Epithelial cell of umbilical artery (primary cell): ENCODE measurements around the gene TMPRSS4. TPM values are rescaled to one million over a fixed set of nuclear protein-coding genes. Genes with fewer than 3 reads are reported as not detected.

Experiments
- total RNA-seq: library from RNA; depleted of rRNA; stranded (reverse); fragments of >200 nt; gene quantifications from 2 replicates; pipeline ENCODE4 v1.2.3, GENCODE V29; 2014

TMPRSS4 gene, protein sequence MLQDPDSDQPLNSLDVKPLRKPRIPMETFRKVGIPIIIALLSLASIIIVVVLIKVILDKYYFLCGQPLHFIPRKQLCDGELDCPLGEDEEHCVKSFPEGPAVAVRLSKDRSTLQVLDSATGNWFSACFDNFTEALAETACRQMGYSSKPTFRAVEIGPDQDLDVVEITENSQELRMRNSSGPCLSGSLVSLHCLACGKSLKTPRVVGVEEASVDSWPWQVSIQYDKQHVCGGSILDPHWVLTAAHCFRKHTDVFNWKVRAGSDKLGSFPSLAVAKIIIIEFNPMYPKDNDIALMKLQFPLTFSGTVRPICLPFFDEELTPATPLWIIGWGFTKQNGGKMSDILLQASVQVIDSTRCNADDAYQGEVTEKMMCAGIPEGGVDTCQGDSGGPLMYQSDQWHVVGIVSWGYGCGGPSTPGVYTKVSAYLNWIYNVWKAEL
- total RNA-seq, result not detected in 2 replicates

DNA sequence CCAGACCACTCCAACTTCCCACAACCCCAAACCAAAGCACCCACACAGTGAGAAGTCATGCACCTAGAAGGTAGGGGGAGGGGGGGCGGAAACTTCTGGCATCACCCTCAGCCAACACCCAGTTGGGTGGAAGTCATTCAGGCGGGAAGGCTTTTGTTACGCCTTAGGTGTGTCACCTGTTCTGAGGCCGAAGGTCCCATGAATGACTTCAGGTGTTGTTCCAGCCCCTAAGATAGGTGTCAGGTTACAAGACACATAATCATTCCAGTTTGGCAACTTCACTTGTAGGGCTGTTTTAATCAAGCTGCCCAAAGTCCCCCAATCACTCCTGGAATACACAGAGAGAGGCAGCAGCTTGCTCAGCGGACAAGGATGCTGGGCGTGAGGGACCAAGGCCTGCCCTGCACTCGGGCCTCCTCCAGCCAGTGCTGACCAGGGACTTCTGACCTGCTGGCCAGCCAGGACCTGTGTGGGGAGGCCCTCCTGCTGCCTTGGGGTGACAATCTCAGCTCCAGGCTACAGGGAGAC is at the start of gene TMPRSS4:
TMPRSS4 (plus strand) TSS at position 325 of the 528 bp plus-strand sequence. CDS start 225 bp downstream, outside the sequence.

DNA sequence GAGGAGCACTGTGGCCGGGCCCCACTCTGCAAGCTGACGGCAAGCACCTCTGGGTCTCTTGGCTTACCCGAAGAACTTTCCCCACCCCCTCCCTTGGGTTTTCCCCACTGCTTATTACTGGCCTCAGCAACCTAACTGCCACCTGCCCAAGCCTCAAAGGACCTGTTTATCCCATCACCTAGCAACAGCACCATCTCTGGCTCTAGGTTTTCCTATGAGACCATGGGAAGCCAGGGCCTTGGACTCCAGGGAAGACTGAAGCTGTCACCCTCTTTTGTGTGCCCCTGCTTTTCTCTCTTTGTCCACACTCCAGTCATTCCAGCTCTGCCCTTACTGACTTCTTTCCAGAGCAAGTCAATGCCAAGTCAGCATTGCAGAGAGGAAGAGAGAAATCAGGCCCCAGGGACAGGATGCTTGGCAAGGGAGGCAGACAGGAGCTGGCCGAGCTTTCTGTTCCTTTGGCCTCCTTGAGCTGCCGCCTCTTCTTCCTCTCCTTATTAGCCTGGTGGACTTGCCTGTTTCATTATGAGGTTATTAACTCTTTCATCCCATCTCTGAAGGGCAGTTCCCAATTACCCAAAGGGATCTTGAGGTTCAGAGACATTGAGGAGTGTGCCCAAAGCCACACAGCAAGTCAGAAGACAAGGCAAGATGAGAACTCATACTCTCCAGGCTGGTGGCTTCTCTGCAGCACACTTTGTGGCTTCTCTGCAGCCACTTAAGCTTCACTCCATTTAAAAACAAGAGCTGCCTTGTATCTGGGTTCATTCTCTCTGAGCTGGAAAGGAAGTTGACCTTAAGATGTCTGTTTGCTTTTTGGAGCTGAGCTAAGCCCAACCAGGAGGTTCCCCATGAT is 10.3 kb downstream of the TMPRSS4 start, which contains the start of gene SMIM35:
SMIM35 (minus strand) TSS at position 51 of the 856 bp plus-strand sequence. CDS start 206 bp downstream, outside the sequence.

DNA sequence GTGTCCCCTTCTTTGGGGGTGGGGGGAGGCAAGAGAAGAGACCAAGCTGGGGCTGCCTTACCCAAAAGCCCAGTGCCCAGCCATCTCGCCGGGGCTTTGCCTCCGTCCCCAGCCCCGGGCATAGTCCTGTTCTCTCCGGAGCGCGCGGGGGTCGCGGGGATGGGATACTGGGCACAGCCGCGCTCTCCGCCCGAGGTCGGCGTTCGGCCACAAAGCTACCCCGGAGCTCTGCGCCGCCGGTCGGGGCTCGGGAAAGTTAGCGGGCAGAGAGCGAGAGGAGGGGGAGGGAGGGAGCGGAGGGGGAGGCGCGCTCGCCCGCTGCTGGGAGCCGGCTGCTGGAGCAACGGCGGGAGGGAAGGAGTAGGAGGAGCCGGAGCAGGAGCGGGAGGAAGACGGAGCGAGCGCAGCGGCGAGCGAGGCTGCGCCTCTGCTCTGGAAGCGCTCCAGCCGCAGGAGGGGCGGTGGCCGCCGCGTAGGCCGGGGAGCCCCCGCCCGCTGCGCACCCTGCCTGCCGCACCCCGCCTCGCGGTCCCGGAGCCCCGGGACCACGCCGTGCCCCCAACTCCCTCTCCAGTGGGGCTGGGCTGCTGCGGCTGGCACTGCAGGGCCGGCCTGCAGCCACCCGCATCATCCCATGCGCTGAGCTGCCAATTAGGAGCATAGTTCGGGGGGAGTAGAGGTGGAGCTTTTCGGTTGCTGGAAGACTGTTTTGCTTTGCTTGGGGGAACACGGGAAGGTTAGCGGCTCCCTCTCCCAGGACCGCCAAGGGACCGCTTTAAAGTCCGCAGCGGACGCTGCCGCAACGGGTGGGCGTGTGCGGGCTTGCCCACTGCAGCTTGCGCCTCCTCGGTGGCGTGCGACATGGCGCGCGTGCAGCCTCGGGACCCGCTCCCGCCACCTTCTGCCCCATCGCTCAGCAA is 75.9 kb downstream of the TMPRSS4 start, which contains the start of gene SCN4B:
SCN4B (minus strand) TSS at position 272 of the 920 bp plus-strand sequence; CDS start at position 122, 150 bp downstream.

Other genes starting within 250 kb of the TMPRSS4 start
- 0.32 TPM in 1 of 2 replicates, not detected in the other for gene FXYD6, start 200.4 kb upstream of the TMPRSS4 start, total RNA-seq
- gene TMPRSS13, start 147.7 kb upstream of the TMPRSS4 start, total RNA-seq, result not detected in 2 replicates
- gene IL10RA, start 90.7 kb upstream of the TMPRSS4 start, total RNA-seq, result not detected in 2 replicates
- gene SMIM35, start 9.9 kb downstream of the TMPRSS4 start, total RNA-seq, result not detected in 2 replicates
- gene SCN4B, start 75.7 kb downstream of the TMPRSS4 start, total RNA-seq, result under 0.01 and 0.15 TPM in 2 replicates
- gene SCN2B, start 99.6 kb downstream of the TMPRSS4 start, total RNA-seq, result not detected in 2 replicates
- gene JAML, start 147.9 kb downstream of the TMPRSS4 start, total RNA-seq, result 0.65 and 1.2 TPM in 2 replicates
- 14.6 and 20.1 TPM in 2 replicates for gene MPZL3, start 175.3 kb downstream of the TMPRSS4 start, total RNA-seq
- 82.5 and 180 TPM in 2 replicates for gene MPZL2, start 187.2 kb downstream of the TMPRSS4 start, total RNA-seq
- gene CD3E, start 227.7 kb downstream of the TMPRSS4 start, total RNA-seq, result not detected in 2 replicates